Measurements from ENCODE around the gene UACA.

The UACA gene

GRCh38 chr15:70714565-70714964, 48.8 kb downstream of the UACA start:
- H3K36me3 ChIP-seq (ENCODE audit: insufficient read depth, low read length), result no peaks in the 10 kb centered on the region
- DNase-seq (ENCODE audit: low read depth, low spot score), result no peak
- H3K4me3 ChIP-seq, result no peak overlapping the region
- peak overlapping the region; percentile 7 for H3K9ac ChIP-seq (ENCODE audit: insufficient read length)
- peak overlapping the region; percentile 25; the same call in 1 of the 2 replicates for H3K27ac ChIP-seq
- no peak for TF ChIP-seq FOXP2 (optimal IDR thresholded peaks at IDR 0.05; ENCODE audit: control extremely low read depth, extremely low read length, insufficient read depth)
- no peak for TF ChIP-seq EZH2 (IDR thresholded peaks at IDR 0.05)
- TF ChIP-seq POLR2AphosphoS5 (IDR thresholded peaks at IDR 0.05; ENCODE audit: borderline replicate concordance, low read depth, low read length), result no peak
- no peaks in the 10 kb centered on the region for H3K9me3 ChIP-seq (ENCODE audit: low read depth, low read length)

DNA sequence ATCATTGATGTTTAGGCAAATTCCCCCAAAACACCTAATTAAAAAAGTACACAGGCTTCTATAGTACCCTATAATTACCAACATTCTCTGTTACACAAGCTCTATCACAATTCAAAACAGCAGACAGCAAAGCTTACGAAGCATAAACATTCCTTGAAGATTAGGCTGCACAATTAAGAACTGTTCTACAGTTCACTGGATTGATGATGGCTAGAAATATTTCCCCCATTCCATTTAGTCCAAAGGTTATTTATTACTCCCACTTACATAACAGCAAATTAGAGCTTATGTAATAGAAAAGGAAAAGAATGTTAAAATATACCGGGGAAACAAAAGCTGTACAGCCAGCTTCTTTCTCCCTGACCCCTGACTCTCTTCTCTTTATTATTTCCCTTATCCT, 49.3 kb downstream of the UACA start:
- TF ChIP-seq EZH2 (IDR thresholded peaks at IDR 0.05) (no peak), POLR2AphosphoS5 (IDR thresholded peaks at IDR 0.05; ENCODE audit: borderline replicate concordance, low read depth, low read length) (no peak), FOXP2 (optimal IDR thresholded peaks at IDR 0.05; ENCODE audit: control extremely low read depth, extremely low read length, insufficient read depth) (no peak)
- H3K9me3 ChIP-seq (ENCODE audit: low read depth, low read length), result no peaks in the 10 kb centered on the region
- H3K9ac ChIP-seq (ENCODE audit: insufficient read length), result peak overlapping the region; percentile 7
- peak overlapping the region; percentile 25; the same call in 1 of the 2 replicates for H3K27ac ChIP-seq
- DNase-seq (ENCODE audit: low read depth, low spot score), result no peak
- H3K36me3 ChIP-seq (ENCODE audit: insufficient read depth, low read length), result no peaks in the 10 kb centered on the region
- H3K4me3 ChIP-seq, result 0 out of 2 replicates have a peak overlapping the region, but pooled peaks have one; percentile 8

GRCh38 chr15:70712271-70712670, 51.1 kb downstream of the UACA start:
- TF ChIP-seq POLR2AphosphoS5 (IDR thresholded peaks at IDR 0.05; ENCODE audit: borderline replicate concordance, low read depth, low read length) (no peak), EZH2 (IDR thresholded peaks at IDR 0.05) (no peak), FOXP2 (optimal IDR thresholded peaks at IDR 0.05; ENCODE audit: control extremely low read depth, extremely low read length, insufficient read depth) (no peak)
- DNase-seq (ENCODE audit: low read depth, low spot score), result no peak
- Histone ChIP-seq H3K4me3 (no peak overlapping the region), H3K9ac (ENCODE audit: insufficient read length) (no peak overlapping the region), H3K27ac (no peak overlapping the region), H3K36me3 (ENCODE audit: insufficient read depth, low read length) (no peaks in the 10 kb centered on the region), H3K9me3 (ENCODE audit: low read depth, low read length) (no peaks in the 10 kb centered on the region)

DNA sequence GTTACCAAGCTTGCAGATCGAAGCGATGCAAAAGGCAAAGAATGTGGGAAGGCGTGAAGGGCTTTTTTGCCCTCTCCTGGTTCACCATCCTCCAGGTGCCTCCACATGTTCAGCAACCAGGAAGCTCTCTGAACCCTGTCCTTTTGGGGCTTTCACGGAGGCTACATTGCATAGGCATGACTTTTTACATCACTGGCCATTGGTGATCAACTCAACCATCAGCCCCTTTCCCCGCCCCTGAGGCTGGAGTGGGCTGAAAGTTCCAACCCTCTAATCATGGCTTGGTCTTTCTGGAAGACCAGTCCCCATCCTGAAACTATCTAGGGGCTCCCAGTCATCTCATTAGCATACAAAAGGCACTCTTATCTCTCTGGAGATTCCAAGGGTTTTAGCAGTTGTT, 52.6 kb downstream of the UACA start:
- Histone ChIP-seq H3K9ac (ENCODE audit: insufficient read length) (no peak overlapping the region), H3K36me3 (ENCODE audit: insufficient read depth, low read length) (no peaks in the 10 kb centered on the region), H3K9me3 (ENCODE audit: low read depth, low read length) (no peaks in the 10 kb centered on the region), H3K27ac (no peak overlapping the region), H3K4me3 (no peak overlapping the region)
- DNase-seq (ENCODE audit: low read depth, low spot score), result no peak
- TF ChIP-seq FOXP2 (optimal IDR thresholded peaks at IDR 0.05; ENCODE audit: control extremely low read depth, extremely low read length, insufficient read depth) (no peak), POLR2AphosphoS5 (IDR thresholded peaks at IDR 0.05; ENCODE audit: borderline replicate concordance, low read depth, low read length) (no peak), EZH2 (IDR thresholded peaks at IDR 0.05) (no peak)

- Histone ChIP-seq H3K4me3 (peak overlapping the region; percentile 19; the same call in 1 of the 2 replicates), H3K9ac (ENCODE audit: insufficient read length) (no peak overlapping the region), H3K27ac (peak overlapping the region; percentile 16; the same call in 1 of the 2 replicates), H3K36me3 (ENCODE audit: insufficient read depth, low read length) (no peaks in the 10 kb centered on the region), H3K9me3 (ENCODE audit: low read depth, low read length) (no peaks in the 10 kb centered on the region)
- no peak for DNase-seq (ENCODE audit: low read depth, low spot score)
- TF ChIP-seq POLR2AphosphoS5 (IDR thresholded peaks at IDR 0.05; ENCODE audit: borderline replicate concordance, low read depth, low read length) (no peak), EZH2 (IDR thresholded peaks at IDR 0.05) (no peak), FOXP2 (optimal IDR thresholded peaks at IDR 0.05; ENCODE audit: control extremely low read depth, extremely low read length, insufficient read depth) (no peak)
Observed at GRCh38 chr15:70708839-70709238, 54.5 kb downstream of the UACA start.

DNA sequence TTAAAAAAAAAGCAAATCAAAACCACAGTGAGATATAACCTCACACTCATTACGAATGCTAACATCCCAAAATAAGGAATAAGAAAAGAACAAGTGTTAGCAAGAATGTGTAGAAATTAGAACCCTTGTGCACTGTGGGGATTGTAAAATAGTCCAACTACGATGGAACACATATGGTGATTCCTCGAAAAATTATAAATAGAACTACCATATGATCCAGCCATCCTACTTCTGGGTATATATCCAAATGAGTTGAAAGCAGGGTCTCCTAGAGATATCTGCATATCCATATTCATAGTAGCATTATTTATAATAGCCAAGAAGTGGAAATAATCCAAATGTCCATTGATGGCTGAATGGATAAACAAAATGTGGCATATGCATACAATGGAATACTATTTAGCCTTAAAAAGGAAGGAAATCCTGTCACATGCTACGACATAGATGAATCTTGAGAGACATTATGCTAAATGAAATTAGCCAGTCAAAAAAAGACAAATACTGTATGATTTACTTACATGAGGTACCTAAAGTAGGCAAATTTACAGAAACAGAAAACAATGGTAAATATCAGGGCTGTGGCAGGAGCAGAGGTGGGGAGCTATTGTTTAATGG, 55.6 kb downstream of the UACA start:
- H3K36me3 ChIP-seq (ENCODE audit: insufficient read depth, low read length), result no peaks in the 10 kb centered on the region
- no peak overlapping the region for H3K9ac ChIP-seq (ENCODE audit: insufficient read length)
- H3K9me3 ChIP-seq (ENCODE audit: low read depth, low read length), result no peaks in the 10 kb centered on the region
- no peak overlapping the region for H3K27ac ChIP-seq
- no peak for TF ChIP-seq EZH2 (IDR thresholded peaks at IDR 0.05)
- no peak for TF ChIP-seq POLR2AphosphoS5 (IDR thresholded peaks at IDR 0.05; ENCODE audit: borderline replicate concordance, low read depth, low read length)
- no peak for TF ChIP-seq FOXP2 (optimal IDR thresholded peaks at IDR 0.05; ENCODE audit: control extremely low read depth, extremely low read length, insufficient read depth)
- H3K4me3 ChIP-seq, result no peak overlapping the region
- no peak for DNase-seq (ENCODE audit: low read depth, low spot score)

DNA sequence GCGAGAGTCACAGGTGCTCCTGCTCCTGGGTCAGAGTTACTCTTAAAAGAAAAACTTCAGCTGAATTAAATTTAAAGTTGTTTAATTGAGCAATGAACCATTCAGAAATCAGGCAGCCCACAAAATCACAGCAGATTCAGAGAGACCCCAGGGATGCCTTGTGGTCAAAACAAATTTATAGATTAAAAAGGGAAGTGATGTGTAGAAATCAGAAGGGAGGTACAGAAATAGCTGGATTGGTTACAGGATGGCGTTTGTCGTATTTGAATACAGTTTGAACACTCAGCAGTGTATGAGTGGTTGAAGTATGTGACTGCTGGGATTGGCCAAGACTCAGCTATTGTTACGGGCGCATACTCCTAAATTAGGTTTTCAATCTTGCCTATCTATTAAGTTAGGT, 58.6 kb downstream of the UACA start:
- DNase-seq (ENCODE audit: low read depth, low spot score), result no peak
- no peak for TF ChIP-seq POLR2AphosphoS5 (IDR thresholded peaks at IDR 0.05; ENCODE audit: borderline replicate concordance, low read depth, low read length)
- no peak for TF ChIP-seq EZH2 (IDR thresholded peaks at IDR 0.05)
- no peak for TF ChIP-seq FOXP2 (optimal IDR thresholded peaks at IDR 0.05; ENCODE audit: control extremely low read depth, extremely low read length, insufficient read depth)
- Histone ChIP-seq H3K27ac (no peak overlapping the region), H3K9ac (ENCODE audit: insufficient read length) (no peak overlapping the region), H3K36me3 (ENCODE audit: insufficient read depth, low read length) (no peaks in the 10 kb centered on the region), H3K9me3 (ENCODE audit: low read depth, low read length) (no peaks in the 10 kb centered on the region), H3K4me3 (no peak overlapping the region)

- H3K4me3 ChIP-seq, result no peak overlapping the region
- no peak for TF ChIP-seq FOXP2 (optimal IDR thresholded peaks at IDR 0.05; ENCODE audit: control extremely low read depth, extremely low read length, insufficient read depth)
- no peak for TF ChIP-seq POLR2AphosphoS5 (IDR thresholded peaks at IDR 0.05; ENCODE audit: borderline replicate concordance, low read depth, low read length)
- TF ChIP-seq EZH2 (IDR thresholded peaks at IDR 0.05), result no peak
- H3K36me3 ChIP-seq (ENCODE audit: insufficient read depth, low read length), result no peaks in the 10 kb centered on the region
- DNase-seq (ENCODE audit: low read depth, low spot score), result no peak
- H3K9me3 ChIP-seq (ENCODE audit: low read depth, low read length), result no peaks in the 10 kb centered on the region
- peak overlapping the region; percentile 93; the same call in 1 of the 2 replicates for H3K27ac ChIP-seq
- no peak overlapping the region for H3K9ac ChIP-seq (ENCODE audit: insufficient read length)
Observed at GRCh38 chr15:70704166-70704565, 59.2 kb downstream of the UACA start.

All from SK-N-MC (cell line).